GM12872 (cell line): ENCODE data around the gene DOCK1.

Source experiments
- CTCF ChIP-seq: IDR thresholded peaks from 3 replicates; pipeline ENCODE4 v1.5.1; 2011; ENCODE audit warnings: low read depth, mild to moderate bottlenecking, low read length, moderate library complexity; ENCODE audit not compliant: insufficient read depth

DOCK1 gene

GRCh38 chr10:127236266-127236665, 331.0 kb downstream of the DOCK1 start:
- TF ChIP-seq CTCF = no peak

- no peak for TF ChIP-seq CTCF
These were observed 337.7 kb downstream of the DOCK1 start for GRCh38 chr10:127242914-127243313.

- no peak for TF ChIP-seq CTCF
These were observed 338.5 kb downstream of the DOCK1 start for GRCh38 chr10:127243490-127244272.

GRCh38 chr10:127245456-127245855, 340.2 kb downstream of the DOCK1 start:
- no peak for TF ChIP-seq CTCF

- TF ChIP-seq CTCF = no peak
These were observed 344.8 kb downstream of the DOCK1 start for GRCh38 chr10:127250031-127250430.

- TF ChIP-seq CTCF = no peak
These were observed 347.6 kb downstream of the DOCK1 start for GRCh38 chr10:127252818-127253217.

- no peak for TF ChIP-seq CTCF
These were observed 349.0 kb downstream of the DOCK1 start for GRCh38 chr10:127254276-127254675.
